K562 (cell line): ENCODE measurements around the gene ZFAND2B. TPM values are rescaled to one million over a fixed set of nuclear protein-coding genes. Genes with fewer than 3 reads are reported as not detected.

ENCODE experiments used
- NONO ChIP-seq, 2 experiments: fragments of 200-400 bp in 1 of 2; fragments of 450-650 bp in 1 of 2; formaldehyde crosslinking in 1 of 2; IDR thresholded peaks; 2 replicates each; pipeline ENCODE4 v1.6.1; 2017; ENCODE audit warnings: low read depth in 2 of 2, mild to moderate bottlenecking in 2 of 2, moderate library complexity in 2 of 2, low read length in 1 of 2
- PBX2 ChIP-seq, 2 experiments: IDR thresholded peaks in 1 of 2; conservative IDR thresholded peaks in 1 of 2; 2 replicates each; pipeline ENCODE4 v1.6.1; 2016; ENCODE audit warnings: low read depth in 2 of 2, mild to moderate bottlenecking in 1 of 2, missing compliant biosample characterization in 1 of 2, missing genetic modification characterization in 1 of 2, moderate library complexity in 1 of 2
- PHF8 ChIP-seq: fragments of 200-600 bp; sonication (generic); IDR thresholded peaks from 2 replicates; pipeline ENCODE4 v1.6.1; 2012; ENCODE audit warnings: mixed run types, mild to moderate bottlenecking, inconsistent platforms, low read length, moderate library complexity, borderline replicate concordance
- SMARCA4 ChIP-seq: fragments of 450-650 bp; IDR thresholded peaks from 2 replicates; pipeline ENCODE4 v1.6.1; 2016
- SPI1 ChIP-seq: IDR thresholded peaks from 2 replicates; pipeline ENCODE4 v1.6.1; 2011; ENCODE audit warnings: low read depth, low read length, control low read depth, borderline replicate concordance
- polyA plus RNA-seq, 8 experiments: library from polyadenylated mRNA; depleted of rRNA in 4 of 8; stranded (reverse) in 5 of 8; unstranded in 3 of 8; fragments of >200 nt; fragmentation: Nextera tagmentation in 2 of 8; fragmentation: Illumina TruSeq in 1 of 8; extraction: Ambion mirVana in 2 of 8; extraction: Trizol in 1 of 8; gene quantifications; 2 replicates each; pipeline versions ENCODE4 v1.2.1 to v1.2.3, GENCODE V29; 2011 to 2014; ENCODE audit warnings: inconsistent platforms in 1 of 8, missing spikeins in 1 of 8
- total RNA-seq, 7 experiments: library from RNA; depleted of rRNA in 6 of 7; stranded (reverse); fragments of >200 nt in 6 of 7; fragmentation: Illumina TruSeq in 2 of 7; extraction: Trizol in 2 of 7; gene quantifications; 2 replicates each; pipeline versions ENCODE4 v1.2.1 to v1.2.3, GENCODE V29; 2011 to 2021; ENCODE audit warnings: low replicate concordance in 1 of 7
- TF ChIP-seq, protein P1 (sequence below): fragments of 450-650 bp; IDR thresholded peaks from 2 replicates; pipeline ENCODE4 v1.6.1; 2016; ENCODE audit warnings: mild to moderate bottlenecking, moderate library complexity
- TF ChIP-seq, protein P2 (sequence below): fragments of 200-800 bp; sonication (Bioruptor generic); IDR thresholded peaks from 2 replicates; pipeline ENCODE4 v1.6.1; 2017; ENCODE audit warnings: missing genetic modification characterization, missing compliant biosample characterization
- TF ChIP-seq, protein P3 (sequence below): fragments of 450-650 bp; IDR thresholded peaks from 2 replicates; pipeline ENCODE4 v1.6.1; 2016; ENCODE audit warnings: antibody characterized with exemption

The ZFAND2B gene
- total and polyA plus RNA-seq, 9 of the 15 experiments (the other 6 are each of a cell fraction or from before 2014, with no cell fraction given), result 9.9 to 33.3 (median 26.1) TPM

DNA sequence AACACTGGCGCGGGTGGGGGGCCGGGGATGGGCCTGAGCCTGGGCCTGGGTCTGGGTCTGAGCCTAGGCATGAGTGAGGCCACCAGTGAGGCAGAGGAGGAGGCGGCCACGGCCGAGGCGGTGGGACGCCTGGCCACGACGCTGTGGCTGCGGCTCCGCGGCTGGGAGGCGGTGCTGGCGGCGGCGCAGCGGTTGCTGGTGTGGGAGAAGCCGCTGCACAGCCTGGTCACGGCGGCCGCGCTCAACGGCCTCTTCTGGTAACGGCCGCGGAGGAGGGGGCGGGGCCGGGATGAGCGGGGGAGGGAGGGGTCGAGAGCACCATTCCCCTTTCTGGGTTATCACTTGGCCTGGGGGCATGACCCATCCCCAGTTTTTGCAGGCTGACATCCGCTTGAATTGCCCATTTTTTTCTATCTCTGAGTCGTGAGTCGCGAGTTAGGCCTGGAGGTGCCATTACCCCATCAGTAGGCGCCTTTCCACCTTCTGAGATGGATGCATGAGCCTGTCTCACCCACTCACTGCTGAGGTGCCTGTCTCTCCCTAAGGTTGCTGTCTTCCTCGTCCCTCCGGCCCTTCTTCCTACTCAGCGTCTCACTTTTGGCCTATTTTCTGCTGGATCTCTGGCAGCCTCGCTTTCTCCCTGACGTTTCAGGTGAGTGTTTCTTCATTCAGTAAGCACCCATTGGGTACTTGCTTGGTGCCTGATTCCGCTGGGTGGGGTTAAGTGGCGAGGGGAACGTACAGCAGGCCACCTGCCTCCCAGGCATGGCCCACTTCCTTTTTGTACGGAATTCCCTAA, 28.0 kb upstream of the ZFAND2B start (continued):
- TF ChIP-seq, protein P1, sequence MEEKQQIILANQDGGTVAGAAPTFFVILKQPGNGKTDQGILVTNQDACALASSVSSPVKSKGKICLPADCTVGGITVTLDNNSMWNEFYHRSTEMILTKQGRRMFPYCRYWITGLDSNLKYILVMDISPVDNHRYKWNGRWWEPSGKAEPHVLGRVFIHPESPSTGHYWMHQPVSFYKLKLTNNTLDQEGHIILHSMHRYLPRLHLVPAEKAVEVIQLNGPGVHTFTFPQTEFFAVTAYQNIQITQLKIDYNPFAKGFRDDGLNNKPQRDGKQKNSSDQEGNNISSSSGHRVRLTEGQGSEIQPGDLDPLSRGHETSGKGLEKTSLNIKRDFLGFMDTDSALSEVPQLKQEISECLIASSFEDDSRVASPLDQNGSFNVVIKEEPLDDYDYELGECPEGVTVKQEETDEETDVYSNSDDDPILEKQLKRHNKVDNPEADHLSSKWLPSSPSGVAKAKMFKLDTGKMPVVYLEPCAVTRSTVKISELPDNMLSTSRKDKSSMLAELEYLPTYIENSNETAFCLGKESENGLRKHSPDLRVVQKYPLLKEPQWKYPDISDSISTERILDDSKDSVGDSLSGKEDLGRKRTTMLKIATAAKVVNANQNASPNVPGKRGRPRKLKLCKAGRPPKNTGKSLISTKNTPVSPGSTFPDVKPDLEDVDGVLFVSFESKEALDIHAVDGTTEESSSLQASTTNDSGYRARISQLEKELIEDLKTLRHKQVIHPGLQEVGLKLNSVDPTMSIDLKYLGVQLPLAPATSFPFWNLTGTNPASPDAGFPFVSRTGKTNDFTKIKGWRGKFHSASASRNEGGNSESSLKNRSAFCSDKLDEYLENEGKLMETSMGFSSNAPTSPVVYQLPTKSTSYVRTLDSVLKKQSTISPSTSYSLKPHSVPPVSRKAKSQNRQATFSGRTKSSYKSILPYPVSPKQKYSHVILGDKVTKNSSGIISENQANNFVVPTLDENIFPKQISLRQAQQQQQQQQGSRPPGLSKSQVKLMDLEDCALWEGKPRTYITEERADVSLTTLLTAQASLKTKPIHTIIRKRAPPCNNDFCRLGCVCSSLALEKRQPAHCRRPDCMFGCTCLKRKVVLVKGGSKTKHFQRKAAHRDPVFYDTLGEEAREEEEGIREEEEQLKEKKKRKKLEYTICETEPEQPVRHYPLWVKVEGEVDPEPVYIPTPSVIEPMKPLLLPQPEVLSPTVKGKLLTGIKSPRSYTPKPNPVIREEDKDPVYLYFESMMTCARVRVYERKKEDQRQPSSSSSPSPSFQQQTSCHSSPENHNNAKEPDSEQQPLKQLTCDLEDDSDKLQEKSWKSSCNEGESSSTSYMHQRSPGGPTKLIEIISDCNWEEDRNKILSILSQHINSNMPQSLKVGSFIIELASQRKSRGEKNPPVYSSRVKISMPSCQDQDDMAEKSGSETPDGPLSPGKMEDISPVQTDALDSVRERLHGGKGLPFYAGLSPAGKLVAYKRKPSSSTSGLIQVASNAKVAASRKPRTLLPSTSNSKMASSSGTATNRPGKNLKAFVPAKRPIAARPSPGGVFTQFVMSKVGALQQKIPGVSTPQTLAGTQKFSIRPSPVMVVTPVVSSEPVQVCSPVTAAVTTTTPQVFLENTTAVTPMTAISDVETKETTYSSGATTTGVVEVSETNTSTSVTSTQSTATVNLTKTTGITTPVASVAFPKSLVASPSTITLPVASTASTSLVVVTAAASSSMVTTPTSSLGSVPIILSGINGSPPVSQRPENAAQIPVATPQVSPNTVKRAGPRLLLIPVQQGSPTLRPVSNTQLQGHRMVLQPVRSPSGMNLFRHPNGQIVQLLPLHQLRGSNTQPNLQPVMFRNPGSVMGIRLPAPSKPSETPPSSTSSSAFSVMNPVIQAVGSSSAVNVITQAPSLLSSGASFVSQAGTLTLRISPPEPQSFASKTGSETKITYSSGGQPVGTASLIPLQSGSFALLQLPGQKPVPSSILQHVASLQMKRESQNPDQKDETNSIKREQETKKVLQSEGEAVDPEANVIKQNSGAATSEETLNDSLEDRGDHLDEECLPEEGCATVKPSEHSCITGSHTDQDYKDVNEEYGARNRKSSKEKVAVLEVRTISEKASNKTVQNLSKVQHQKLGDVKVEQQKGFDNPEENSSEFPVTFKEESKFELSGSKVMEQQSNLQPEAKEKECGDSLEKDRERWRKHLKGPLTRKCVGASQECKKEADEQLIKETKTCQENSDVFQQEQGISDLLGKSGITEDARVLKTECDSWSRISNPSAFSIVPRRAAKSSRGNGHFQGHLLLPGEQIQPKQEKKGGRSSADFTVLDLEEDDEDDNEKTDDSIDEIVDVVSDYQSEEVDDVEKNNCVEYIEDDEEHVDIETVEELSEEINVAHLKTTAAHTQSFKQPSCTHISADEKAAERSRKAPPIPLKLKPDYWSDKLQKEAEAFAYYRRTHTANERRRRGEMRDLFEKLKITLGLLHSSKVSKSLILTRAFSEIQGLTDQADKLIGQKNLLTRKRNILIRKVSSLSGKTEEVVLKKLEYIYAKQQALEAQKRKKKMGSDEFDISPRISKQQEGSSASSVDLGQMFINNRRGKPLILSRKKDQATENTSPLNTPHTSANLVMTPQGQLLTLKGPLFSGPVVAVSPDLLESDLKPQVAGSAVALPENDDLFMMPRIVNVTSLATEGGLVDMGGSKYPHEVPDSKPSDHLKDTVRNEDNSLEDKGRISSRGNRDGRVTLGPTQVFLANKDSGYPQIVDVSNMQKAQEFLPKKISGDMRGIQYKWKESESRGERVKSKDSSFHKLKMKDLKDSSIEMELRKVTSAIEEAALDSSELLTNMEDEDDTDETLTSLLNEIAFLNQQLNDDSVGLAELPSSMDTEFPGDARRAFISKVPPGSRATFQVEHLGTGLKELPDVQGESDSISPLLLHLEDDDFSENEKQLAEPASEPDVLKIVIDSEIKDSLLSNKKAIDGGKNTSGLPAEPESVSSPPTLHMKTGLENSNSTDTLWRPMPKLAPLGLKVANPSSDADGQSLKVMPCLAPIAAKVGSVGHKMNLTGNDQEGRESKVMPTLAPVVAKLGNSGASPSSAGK, result no peak
- TF ChIP-seq, protein P2, sequence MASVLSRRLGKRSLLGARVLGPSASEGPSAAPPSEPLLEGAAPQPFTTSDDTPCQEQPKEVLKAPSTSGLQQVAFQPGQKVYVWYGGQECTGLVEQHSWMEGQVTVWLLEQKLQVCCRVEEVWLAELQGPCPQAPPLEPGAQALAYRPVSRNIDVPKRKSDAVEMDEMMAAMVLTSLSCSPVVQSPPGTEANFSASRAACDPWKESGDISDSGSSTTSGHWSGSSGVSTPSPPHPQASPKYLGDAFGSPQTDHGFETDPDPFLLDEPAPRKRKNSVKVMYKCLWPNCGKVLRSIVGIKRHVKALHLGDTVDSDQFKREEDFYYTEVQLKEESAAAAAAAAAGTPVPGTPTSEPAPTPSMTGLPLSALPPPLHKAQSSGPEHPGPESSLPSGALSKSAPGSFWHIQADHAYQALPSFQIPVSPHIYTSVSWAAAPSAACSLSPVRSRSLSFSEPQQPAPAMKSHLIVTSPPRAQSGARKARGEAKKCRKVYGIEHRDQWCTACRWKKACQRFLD (CRISPR knock-in tag), result no peak
- TF ChIP-seq SPI1 (0 out of 2 replicates have a peak, but pooled peaks have one; percentile 7), NONO (IDR thresholded peaks at IDR 0.05; ENCODE audit: low read depth in 2 of 2, low read length in 1 of 2) (0 out of 4 replicates have a peak, but pooled peaks of 1 of the 2 experiments have one; percentile 39), PHF8 (peak; percentile 57; the same call in 1 of the 2 replicates), PBX2 (CRISPR knock-in tag; IDR thresholded peaks at IDR 0.05; ENCODE audit: low read depth) (no peak), PBX2 (tag; conservative IDR thresholded peaks at IDR 0.05; ENCODE audit: low read depth) (no peak), SMARCA4 (no peak)
- TF ChIP-seq, protein P3, sequence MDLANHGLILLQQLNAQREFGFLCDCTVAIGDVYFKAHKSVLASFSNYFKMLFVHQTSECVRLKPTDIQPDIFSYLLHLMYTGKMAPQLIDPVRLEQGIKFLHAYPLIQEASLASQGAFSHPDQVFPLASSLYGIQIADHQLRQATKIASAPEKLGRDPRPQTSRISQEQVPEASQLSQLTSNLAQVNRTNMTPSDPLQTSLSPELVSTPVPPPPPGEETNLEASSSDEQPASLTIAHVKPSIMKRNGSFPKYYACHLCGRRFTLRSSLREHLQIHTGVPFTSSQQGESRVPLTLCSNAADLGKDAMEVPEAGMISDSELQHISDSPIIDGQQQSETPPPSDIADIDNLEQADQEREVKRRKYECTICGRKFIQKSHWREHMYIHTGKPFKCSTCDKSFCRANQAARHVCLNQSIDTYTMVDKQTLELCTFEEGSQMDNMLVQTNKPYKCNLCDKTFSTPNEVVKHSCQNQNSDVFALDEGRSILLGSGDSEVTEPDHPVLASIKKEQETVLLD, result no peak
